ENCODE results near the gene GMPR. TPM values are rescaled to one million over a fixed set of nuclear protein-coding genes. Genes with fewer than 3 reads are reported as not detected.

GMPR gene
- total RNA-seq, 1 donor, result 6.5 TPM

GRCh38 chr6:16230953-16231352 is 7.4 kb upstream of the GMPR start:
- no peak for TF ChIP-seq CTCF (IDR thresholded peaks at IDR 0.05; ENCODE audit: extremely low read depth, low read depth, low read length)

GRCh38 chr6:16232086-16232485 is 6.3 kb upstream of the GMPR start:
- no peak for TF ChIP-seq CTCF (IDR thresholded peaks at IDR 0.05; ENCODE audit: extremely low read depth, low read depth, low read length)
- Histone ChIP-seq H3K4me1 (ENCODE audit: insufficient read depth, low read length) (peaks cover 15% of the 10 kb centered on the region), H3K4me2 (ENCODE audit: insufficient read depth, low read length) (no peak overlapping the region), H4K20me1 (ENCODE audit: insufficient read depth, low read length) (no peaks in the 10 kb centered on the region), H3K79me2 (ENCODE audit: insufficient read depth, low read length) (no peaks in the 10 kb centered on the region), H3K9me3 (ENCODE audit: low read depth, low read length) (no peaks in the 10 kb centered on the region), H3K36me3 (ENCODE audit: insufficient read depth, low read length) (no peaks in the 10 kb centered on the region), H3K27me3 (ENCODE audit: insufficient read depth, low read length) (peaks cover 34% of the 10 kb centered on the region), H3K27ac (ENCODE audit: low read depth, low read length) (no peak overlapping the region), H2AFZ (ENCODE audit: low read length) (no peak overlapping the region), H3K4me3 (ENCODE audit: insufficient read depth, low read length) (no peak overlapping the region)
- DNase-seq (ENCODE audit: insufficient read length, low spot score, missing footprints), result no peak

More at GRCh38 chr6:16230953-16231352, 7.4 kb upstream of the GMPR start:
- H3K4me1 ChIP-seq (ENCODE audit: insufficient read depth, low read length), result peaks cover 6% of the 10 kb centered on the region
- H3K9me3 ChIP-seq (ENCODE audit: low read depth, low read length), result no peaks in the 10 kb centered on the region
- no peaks in the 10 kb centered on the region for H3K79me2 ChIP-seq (ENCODE audit: insufficient read depth, low read length)
- no peak overlapping the region for H3K27ac ChIP-seq (ENCODE audit: low read depth, low read length)
- no peak overlapping the region for H3K4me3 ChIP-seq (ENCODE audit: insufficient read depth, low read length)
- H3K4me2 ChIP-seq (ENCODE audit: insufficient read depth, low read length), result no peak overlapping the region
- no peaks in the 10 kb centered on the region for H4K20me1 ChIP-seq (ENCODE audit: insufficient read depth, low read length)
- H3K27me3 ChIP-seq (ENCODE audit: insufficient read depth, low read length), result peaks cover 33% of the 10 kb centered on the region
- H2AFZ ChIP-seq (ENCODE audit: low read length), result no peak overlapping the region
- no peaks in the 10 kb centered on the region for H3K36me3 ChIP-seq (ENCODE audit: insufficient read depth, low read length)
- no peak for DNase-seq (ENCODE audit: insufficient read length, low spot score, missing footprints)

- H3K79me2 ChIP-seq (ENCODE audit: insufficient read depth, low read length), result no peaks in the 10 kb centered on the region
- TF ChIP-seq CTCF (IDR thresholded peaks at IDR 0.05; ENCODE audit: extremely low read depth, low read depth, low read length), result no peak
- H3K36me3 ChIP-seq (ENCODE audit: insufficient read depth, low read length), result no peaks in the 10 kb centered on the region
- no peaks in the 10 kb centered on the region for H4K20me1 ChIP-seq (ENCODE audit: insufficient read depth, low read length)
- no peak overlapping the region for H3K4me3 ChIP-seq (ENCODE audit: insufficient read depth, low read length)
- no peak for DNase-seq (ENCODE audit: insufficient read length, low spot score, missing footprints)
- H3K4me1 ChIP-seq (ENCODE audit: insufficient read depth, low read length), result peaks cover 15% of the 10 kb centered on the region
- peak overlapping the region; percentile 75 for H2AFZ ChIP-seq (ENCODE audit: low read length)
- H3K4me2 ChIP-seq (ENCODE audit: insufficient read depth, low read length), result peak overlapping the region; percentile 80
- no peaks in the 10 kb centered on the region for H3K9me3 ChIP-seq (ENCODE audit: low read depth, low read length)
- peaks cover 10% of the 10 kb centered on the region for H3K27me3 ChIP-seq (ENCODE audit: insufficient read depth, low read length)
- no peak overlapping the region for H3K27ac ChIP-seq (ENCODE audit: low read depth, low read length)
These were observed 2.3 kb upstream of the GMPR start for GRCh38 chr6:16236009-16236501.

- Histone ChIP-seq H4K20me1 (ENCODE audit: insufficient read depth, low read length) (no peaks in the 10 kb centered on the region), H3K4me3 (ENCODE audit: insufficient read depth, low read length) (peak overlapping the region; percentile 58), H3K4me1 (ENCODE audit: insufficient read depth, low read length) (peaks cover 15% of the 10 kb centered on the region), H3K36me3 (ENCODE audit: insufficient read depth, low read length) (no peaks in the 10 kb centered on the region), H2AFZ (ENCODE audit: low read length) (peak overlapping the region; percentile 75), H3K27me3 (ENCODE audit: insufficient read depth, low read length) (peaks cover 10% of the 10 kb centered on the region), H3K79me2 (ENCODE audit: insufficient read depth, low read length) (no peaks in the 10 kb centered on the region), H3K27ac (ENCODE audit: low read depth, low read length) (no peak overlapping the region), H3K9me3 (ENCODE audit: low read depth, low read length) (no peaks in the 10 kb centered on the region), H3K4me2 (ENCODE audit: insufficient read depth, low read length) (peak overlapping the region; percentile 80)
- TF ChIP-seq CTCF (IDR thresholded peaks at IDR 0.05; ENCODE audit: extremely low read depth, low read depth, low read length), result no peak
- DNase-seq (ENCODE audit: insufficient read length, low spot score, missing footprints), result no peak
These were observed 1.7 kb upstream of the GMPR start for GRCh38 chr6:16236631-16237199.

All from osteoblast (primary cell).